Endothelial cell of umbilical vein (primary cell): ENCODE results near the gene TMEM121. TPM values are rescaled to one million over a fixed set of nuclear protein-coding genes. Genes with fewer than 3 reads are reported as not detected.
"Not testable (repeated sequence)": the region's sequence is repeated elsewhere in the genome, so short reads cannot be mapped to it uniquely, and the experiment has no call there.

Experiments used
- BruUV-seq: library from RNA; stranded (reverse); fragments of 400-500 nt; replicated peaks from 2 replicates; lab custom pipeline; 2021; lab: Mats Ljungman, UMichigan
- CTCF ChIA-PET: fragments of 300-600, 350-600 bp; sonication (Branson Sonifier 250); formaldehyde crosslinking; loops from one replicate; lab custom pipeline; 2021; ENCODE audit warnings: antibody characterized with exemption, inconsistent platforms; lab: Charles Lee
- POLR2A ChIA-PET: fragments of 300-600, 350-600 bp; sonication (Branson Sonifier 250); formaldehyde crosslinking; loops from one replicate; lab custom pipeline; 2021; ENCODE audit warnings: antibody characterized with exemption, inconsistent platforms; lab: Charles Lee
- DNase-seq: peaks from one replicate; pipeline ENCODE4 v3.0.0-alpha.2; 2011; ENCODE audit warnings: low read depth, low spot score
- FAIRE-seq: peaks from 2 replicates; lab custom pipeline; 2011; peaks lifted over from hg19 to GRCh38; lab: Jason Lieb, UNC
- H2AFZ ChIP-seq: 2 replicates; pipeline ENCODE4 v1.6.0; 2012; ENCODE audit warnings: low read depth, low read length, control low read depth, inconsistent platforms
- H3K27ac ChIP-seq: 2 replicates; pipeline ENCODE4 v1.5.1; 2011; ENCODE audit warnings: low read depth, mild to moderate bottlenecking, control low read depth, low read length, moderate library complexity; ENCODE audit not compliant: insufficient read depth
- H3K27me3 ChIP-seq, 2 experiments: 2 replicates each; pipeline versions ENCODE4 v1.6.0 to v1.6.1; 2011; ENCODE audit warnings: low read length in 2 of 2, mixed read lengths in 1 of 2; ENCODE audit not compliant: control insufficient read depth in 2 of 2, insufficient read depth in 2 of 2
- H3K36me3 ChIP-seq, 2 experiments: 2 replicates in 1 of 2; 3 replicates in 1 of 2; pipeline ENCODE4 v1.5.1; 2011; ENCODE audit warnings: low read length in 2 of 2, mild to moderate bottlenecking in 1 of 2, moderate library complexity in 1 of 2; ENCODE audit not compliant: control insufficient read depth in 2 of 2, insufficient read depth in 2 of 2; ENCODE audit errors: extremely low read depth in 1 of 2
- H3K4me1 ChIP-seq: 3 replicates; pipeline ENCODE4 v1.5.1; 2011; ENCODE audit warnings: mild to moderate bottlenecking, low read length; ENCODE audit not compliant: control insufficient read depth, insufficient read depth; ENCODE audit errors: extremely low read depth
- H3K4me2 ChIP-seq: 2 replicates; pipeline ENCODE4 v1.6.1; 2011; ENCODE audit warnings: low read length, control low read depth, mixed read lengths; ENCODE audit not compliant: insufficient read depth
- H3K4me3 ChIP-seq, 3 experiments: fragments of 200-600 bp in 1 of 3; sonication (generic), shearing (Covaris generic) in 1 of 3; replicated peaks in 1 of 3; 2 replicates each; pipeline ENCODE4 v1.5.1; 2011 to 2016; ENCODE audit warnings: control low read depth in 3 of 3, low read length in 3 of 3, mild to moderate bottlenecking in 2 of 3, inconsistent platforms in 1 of 3, low read depth in 1 of 3, moderate library complexity in 1 of 3; ENCODE audit not compliant: insufficient read depth in 1 of 3
- H3K79me2 ChIP-seq: 2 replicates; pipeline ENCODE4 v1.6.0; 2012; ENCODE audit warnings: low read length, inconsistent platforms; ENCODE audit not compliant: control insufficient read depth, insufficient read depth
- H3K9ac ChIP-seq: replicated peaks from 2 replicates; pipeline ENCODE3; 2011; ENCODE audit warnings: low read length, control low read depth; ENCODE audit not compliant: insufficient read depth; ENCODE audit errors: extremely low read depth
- H3K9me1 ChIP-seq: replicated peaks from 3 replicates; pipeline ENCODE4 v1.6.0; 2011; ENCODE audit warnings: mild to moderate bottlenecking, low read length; ENCODE audit not compliant: control insufficient read depth, insufficient read depth; ENCODE audit errors: extremely low read depth
- H3K9me3 ChIP-seq: replicated peaks from 2 replicates; pipeline ENCODE4 v1.5.1; 2012; ENCODE audit warnings: low read length, inconsistent platforms; ENCODE audit not compliant: control insufficient read depth, insufficient read depth
- H4K20me1 ChIP-seq: replicated peaks from 2 replicates; pipeline ENCODE3; 2011; ENCODE audit warnings: mild to moderate bottlenecking, low read length; ENCODE audit not compliant: control insufficient read depth, insufficient read depth; ENCODE audit errors: extremely low read depth
- CTCF ChIP-seq, 2 donors: IDR thresholded peaks; 1 replicate in 1 of 2; 2 replicates in 1 of 2; pipeline ENCODE4 v1.5.1; 2011; ENCODE audit warnings: low read length in 2 of 2, mild to moderate bottlenecking in 2 of 2, moderate library complexity in 2 of 2, control low read depth in 1 of 2, inconsistent platforms in 1 of 2, low read depth in 1 of 2; ENCODE audit not compliant: insufficient read depth in 1 of 2; ENCODE audit errors: extremely low read depth in 1 of 2
- dilution Hi-C: fragments of 300-500 bp; cut with MboI; formaldehyde crosslinking; loops from one replicate; pipeline ENCODE4 v1.15.0; 2019; ENCODE audit warnings: low sequenced_read_pairs; ENCODE audit not compliant: extremely low pct_ligation_motif_present
- intact Hi-C: fragments of 100-400 bp; cut with micrococcal nuclease; formaldehyde crosslinking; loops from one replicate; pipeline ENCODE4 v1.10.0; 2022
- polyA plus RNA-seq, 4 experiments: library from polyadenylated mRNA; depleted of rRNA in 3 of 4; stranded (reverse) in 3 of 4; unstranded in 1 of 4; fragments of >200 nt; gene quantifications; 2 replicates each; pipeline versions ENCODE4 v1.2.1 to v1.2.3, GENCODE V29; 2011 to 2012; ENCODE audit warnings: missing spikeins in 1 of 4
- total RNA-seq: library from RNA; stranded (reverse); gene quantifications from 2 replicates; pipeline ENCODE4 v1.2.3, GENCODE V29; 2021

Gene TMEM121
- total and polyA plus RNA-seq, 2 donors (not counting 3 experiments of a cell fraction or from before 2014, with no cell fraction given), result 4.8 to 7.7 TPM

DNA sequence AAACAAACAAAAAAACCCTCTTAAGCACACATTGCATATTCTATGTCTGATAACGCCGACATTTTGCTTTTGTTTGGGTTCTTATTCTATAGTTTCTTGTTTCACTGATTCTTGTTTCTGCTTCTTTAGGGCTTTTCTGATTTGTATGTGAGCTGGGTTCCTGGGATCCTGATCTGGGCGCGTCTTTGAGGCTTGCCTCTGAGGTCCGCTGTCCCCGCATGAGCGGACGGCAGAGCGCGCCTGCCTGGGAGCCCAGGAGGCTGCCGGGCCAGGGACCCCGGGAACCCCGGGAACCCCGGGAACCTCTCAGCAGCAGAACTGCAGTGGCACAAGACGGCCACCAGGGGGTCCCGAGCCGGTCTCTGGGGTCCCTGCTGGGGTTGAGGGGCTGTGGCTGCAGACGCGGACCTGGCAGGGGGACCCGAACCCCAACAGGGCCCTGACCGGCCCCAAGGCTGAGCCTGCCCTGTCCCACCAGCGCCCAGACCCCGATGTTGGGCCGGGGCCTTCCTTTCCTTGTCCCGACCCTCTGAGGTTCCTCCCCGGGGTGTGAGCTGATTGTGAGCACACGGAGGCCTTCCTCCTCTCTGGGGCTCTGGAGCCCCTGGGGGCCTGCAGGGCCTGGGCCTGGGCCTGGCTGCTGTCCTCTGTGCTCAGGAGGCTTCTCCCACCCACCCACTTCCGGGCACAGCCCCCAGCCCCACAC is 32.2 kb downstream of the TMEM121 start:
- intact Hi-C loops, result loop anchor here (10.0 kb wide), 1 partner anchor 596 kb away; no protein-coding TSS in a partner anchor
- H4K20me1 ChIP-seq, H3K4me2 ChIP-seq, CTCF ChIA-PET, H3K9me1 ChIP-seq, H3K79me2 ChIP-seq, H3K4me1 ChIP-seq, H3K27me3 ChIP-seq, H3K36me3 ChIP-seq, H3K4me3 ChIP-seq, H3K9me3 ChIP-seq, H3K9ac ChIP-seq, H2AFZ ChIP-seq, BruUV-seq, DNase-seq, dilution Hi-C loops, POLR2A ChIA-PET, H3K27ac ChIP-seq: not testable (repeated sequence)
- FAIRE-seq, result peak; percentile 70
- TF ChIP-seq CTCF (IDR thresholded peaks at IDR 0.05; ENCODE audit: extremely low read depth in 1 of 2, insufficient read depth in 1 of 2, low read depth in 1 of 2, low read length in 2 of 2), result peak in 1 of 2 donors; percentile 7

DNA sequence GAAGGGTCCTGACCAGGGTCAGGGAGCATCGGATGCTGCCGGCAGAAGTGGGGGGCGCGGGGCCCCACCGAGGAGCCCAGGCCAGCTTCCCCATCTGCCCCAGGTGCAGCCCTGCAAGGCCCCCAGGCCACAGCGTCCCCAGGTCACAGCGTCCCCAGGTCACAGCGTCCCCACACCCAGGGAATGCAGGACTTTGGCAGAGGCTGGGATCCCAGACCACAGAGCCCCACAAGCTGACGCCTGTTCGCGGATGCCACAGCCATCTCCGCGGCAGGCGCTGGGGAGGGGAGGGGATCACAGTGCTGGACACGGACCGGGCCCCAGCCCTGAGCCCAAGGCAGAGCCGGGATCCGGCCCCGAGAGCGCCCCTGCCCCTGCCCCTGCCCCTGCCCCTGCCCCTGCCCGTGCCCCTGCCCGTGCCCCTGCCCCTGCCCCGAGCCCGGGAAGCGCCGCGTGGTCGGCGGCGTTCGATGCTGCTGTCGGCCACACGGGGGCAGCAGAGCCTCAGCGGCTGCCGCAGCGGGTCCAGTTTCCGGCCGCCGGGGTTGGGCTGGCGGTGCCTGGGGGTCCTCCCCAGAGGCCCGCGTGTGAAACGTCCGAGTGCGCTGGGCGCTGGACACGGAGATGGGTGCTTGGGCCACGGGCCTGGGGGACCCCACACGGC is 33.1 kb downstream of the TMEM121 start:
- H3K27me3 ChIP-seq, dilution Hi-C loops, H3K79me2 ChIP-seq, BruUV-seq, CTCF ChIA-PET, DNase-seq, H3K36me3 ChIP-seq, H3K9me1 ChIP-seq, H3K9ac ChIP-seq, H2AFZ ChIP-seq, H3K4me2 ChIP-seq, H3K27ac ChIP-seq, H4K20me1 ChIP-seq, FAIRE-seq, H3K9me3 ChIP-seq, H3K4me3 ChIP-seq, H3K4me1 ChIP-seq, POLR2A ChIA-PET: not testable (repeated sequence)
- intact Hi-C loops, result loop anchor here (10.0 kb wide), 1 partner anchor 595 kb away; no protein-coding TSS in a partner anchor

DNA sequence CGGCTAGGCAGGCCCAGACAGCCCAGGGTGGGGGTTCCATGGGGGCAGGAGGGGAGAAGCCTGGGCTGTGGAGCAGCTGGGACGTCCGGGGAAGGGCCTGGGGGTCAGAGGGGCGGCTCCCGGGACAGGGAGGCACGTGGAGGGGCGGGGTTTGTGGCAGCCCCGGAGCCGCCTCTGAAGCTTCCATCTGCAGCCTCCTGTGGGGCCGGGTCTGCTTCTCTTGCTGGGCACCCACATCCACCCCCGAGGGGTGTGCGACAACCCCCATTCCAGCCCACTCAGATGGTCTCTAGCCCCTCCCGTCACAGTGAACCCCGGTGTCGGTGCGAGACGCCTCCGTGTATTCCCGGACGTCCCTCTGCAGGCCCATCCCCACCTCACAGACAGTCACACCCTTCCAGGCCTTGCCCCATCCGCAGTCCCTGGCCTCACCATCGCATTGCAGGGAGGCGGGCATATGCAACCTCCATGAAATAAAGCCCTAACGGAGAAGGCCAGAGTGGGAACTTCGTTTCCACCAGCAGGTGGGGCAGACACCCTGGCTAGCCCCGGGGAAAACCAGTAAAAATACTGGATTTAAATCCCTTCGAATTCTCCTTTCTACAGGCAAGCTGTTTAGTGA is 33.8 kb downstream of the TMEM121 start:
- intact Hi-C loops, dilution Hi-C loops: not testable (repeated sequence)
- FAIRE-seq, result peak; percentile 74

More for the DNA sequence above, 33.8 kb downstream of the TMEM121 start:
- H3K36me3 ChIP-seq, H3K4me3 ChIP-seq, POLR2A ChIA-PET, H3K4me1 ChIP-seq, H3K27me3 ChIP-seq, H2AFZ ChIP-seq, CTCF ChIA-PET, H3K27ac ChIP-seq, H3K4me2 ChIP-seq, BruUV-seq, H3K9ac ChIP-seq, H3K9me3 ChIP-seq, H3K79me2 ChIP-seq, H3K9me1 ChIP-seq, H4K20me1 ChIP-seq, DNase-seq: not testable (repeated sequence)
